ENCODE measurements around the gene SCAI. TPM values are rescaled to one million over a fixed set of nuclear protein-coding genes. Genes with fewer than 3 reads are reported as not detected.

Gene SCAI
- total and polyA plus RNA-seq, 2 of the 4 experiments (the other 2 are of a cell fraction) = 3.6 to 14.5 TPM

- H3K27ac ChIP-seq (ENCODE audit: insufficient read depth, low read length) = no peak overlapping the region
- no peak overlapping the region for H2BK15ac ChIP-seq (ENCODE audit: low read depth, low read length)
- H3K4me2 ChIP-seq (ENCODE audit: low read depth, low read length) = peak overlapping the region; percentile 98
- peak overlapping the region; percentile 79 to 94 for H4K8ac ChIP-seq (ENCODE audit: low read depth in 2 of 2, low read length in 2 of 2)
- no peak for ATAC-seq (ENCODE audit: low read depth)
- H2BK5ac ChIP-seq (ENCODE audit: low read depth, low read length, poor library complexity, severe bottlenecking) = no peak overlapping the region
- H3K9me1 ChIP-seq (ENCODE audit: insufficient read depth, low read length) = no peaks in the 10 kb centered on the region
- H2AK9ac ChIP-seq (replicated peaks; ENCODE audit: low read depth, low read length, poor library complexity) = peak overlapping the region; percentile 94
- H2BK20ac ChIP-seq (ENCODE audit: low read depth, low read length) = no peak overlapping the region
- POLR2A ChIA-PET (ENCODE audit: unreplicated experiment) = no interaction called here
- peak overlapping the region; percentile 96; the same call in 1 of the 2 replicates for H3K14ac ChIP-seq (replicated peaks; ENCODE audit: low read depth, low read length)
- peak overlapping the region; percentile 89; the same call in 1 of the 2 replicates for H3K9ac ChIP-seq (ENCODE audit: low read depth, low read length)
- H3K79me1 ChIP-seq (ENCODE audit: low read depth in 1 of 2, low read length in 2 of 2) = peaks cover 11 to 19% of the 10 kb centered on the region in 2 experiments
- no peak overlapping the region for H3K18ac ChIP-seq (ENCODE audit: low read depth, low read length)
- H4K5ac ChIP-seq (ENCODE audit: low read depth, low read length) = peak overlapping the region; percentile 91; the same call in 1 of the 2 replicates
- H3K9me3 ChIP-seq (ENCODE audit: control insufficient read depth, insufficient read depth, low read length) = no peaks in the 10 kb centered on the region
- no peak for TF ChIP-seq NFE2L2 (IDR thresholded peaks at IDR 0.05; ENCODE audit: low read depth, low read length)
- TF ChIP-seq CEBPB (IDR thresholded peaks at IDR 0.05; ENCODE audit: low read depth, low read length) = no peak
- no peak for TF ChIP-seq MAFK (IDR thresholded peaks at IDR 0.05; ENCODE audit: low read depth, low read length)
- no peak for TF ChIP-seq CTCF (conservative IDR thresholded peaks at IDR 0.05; ENCODE audit: low read depth, low read length)
- no peak for TF ChIP-seq CHD1 (IDR thresholded peaks at IDR 0.05; ENCODE audit: low read depth, low read length)
- no peak for TF ChIP-seq RFX5 (IDR thresholded peaks at IDR 0.05; ENCODE audit: low read depth, low read length)
- TF ChIP-seq ELK1 (IDR thresholded peaks at IDR 0.05; ENCODE audit: borderline replicate concordance, low read depth, low read length) = no peak
- TF ChIP-seq POLR2A (IDR thresholded peaks at IDR 0.05; ENCODE audit: low read depth, low read length) = no peak
- no peak for TF ChIP-seq RCOR1 (IDR thresholded peaks at IDR 0.05; ENCODE audit: insufficient replicate concordance, low read length)
- no peak for TF ChIP-seq MXI1 (IDR thresholded peaks at IDR 0.05; ENCODE audit: borderline replicate concordance, low read depth, low read length)
- TF ChIP-seq FOS (IDR thresholded peaks at IDR 0.05; ENCODE audit: low read depth, low read length) = no peak
- TF ChIP-seq USF2 (IDR thresholded peaks at IDR 0.05; ENCODE audit: low read depth, low read length) = no peak
- TF ChIP-seq BHLHE40 (IDR thresholded peaks at IDR 0.05; ENCODE audit: low read depth, low read length) = no peak
- no peak for TF ChIP-seq MAZ (IDR thresholded peaks at IDR 0.05; ENCODE audit: borderline replicate concordance, low read depth, low read length)
- TF ChIP-seq SMC3 (IDR thresholded peaks at IDR 0.05; ENCODE audit: low read depth, low read length) = no peak
- no peak for TF ChIP-seq RAD21 (IDR thresholded peaks at IDR 0.05; ENCODE audit: low read length)
- no peak overlapping the region for H4K91ac ChIP-seq (ENCODE audit: insufficient read depth, low read depth, low read length)
- H3K23ac ChIP-seq (ENCODE audit: low read depth, low read length) = peak overlapping the region; percentile 92; the same call in 1 of the 2 replicates
- H2AK5ac ChIP-seq (ENCODE audit: low read depth, low read length) = peak overlapping the region; percentile 28; the same call in 1 of the 2 replicates
- in situ Hi-C loops (cut with MboI; ENCODE audit: low sequenced_read_pairs) (loop anchor here (5.0 kb wide), 1 partner anchor 202 kb away; the partner anchor contains the start of gene SCAI), dilution Hi-C loops (cut with HindIII; ENCODE audit: low sequenced_read_pairs, unreplicated experiment) (no loop called here), intact Hi-C loops (cut with micrococcal nuclease) (loop anchor here (2.0 kb wide), 2 partner anchors 21 to 261 kb away; partner anchors contain the start of gene RABEPK)
- DNase-seq = no peak
- H3K4ac ChIP-seq (ENCODE audit: low read depth, low read length) = peak overlapping the region; percentile 96; the same call in 1 of the 2 replicates
- H3K36me3 ChIP-seq (ENCODE audit: control insufficient read depth, insufficient read depth, low read length) = peaks cover 7% of the 10 kb centered on the region
- no peak overlapping the region for H2BK120ac ChIP-seq (ENCODE audit: low read depth, low read length)
- no peak overlapping the region for H2AFZ ChIP-seq (replicated peaks; ENCODE audit: low read length, poor library complexity)
- H3K56ac ChIP-seq (ENCODE audit: extremely low read depth, insufficient read depth, low read length) = 0 out of 2 replicates have a peak overlapping the region, but pooled peaks have one; percentile 75
- H3K27me3 ChIP-seq (ENCODE audit: control insufficient read depth, insufficient read depth, low read length) = no peaks in the 10 kb centered on the region
- CTCF ChIA-PET = no interaction called here
- peak overlapping the region; percentile 84 for H3K4me3 ChIP-seq (ENCODE audit: insufficient read depth, low read depth, low read length)
- peaks cover 4% of the 10 kb centered on the region; the same call in 1 of the 2 replicates for H3K4me1 ChIP-seq (ENCODE audit: control insufficient read depth, insufficient read depth, low read length)
- H4K20me1 ChIP-seq (ENCODE audit: insufficient read depth, low read length) = no peaks in the 10 kb centered on the region
- BruUV-seq (replicated peaks) = no TSS peak
Observed at GRCh38 chr9:124939944-124940343, 203.4 kb downstream of the SCAI start.
